AG09319 (cell line): ENCODE results near the gene KLHL29.

Source experiments
- DNase-seq: peaks from one replicate; pipeline ENCODE4 v3.0.0-alpha.2; 2010; ENCODE audit warnings: low read depth; ENCODE audit errors: extremely low read depth
- TF ChIP-seq, protein P1 (sequence below): IDR thresholded peaks from 2 replicates; pipeline ENCODE4 v1.5.1; 2011; ENCODE audit warnings: low read depth, mild to moderate bottlenecking, inconsistent platforms, low read length, moderate library complexity

Gene KLHL29

DNA sequence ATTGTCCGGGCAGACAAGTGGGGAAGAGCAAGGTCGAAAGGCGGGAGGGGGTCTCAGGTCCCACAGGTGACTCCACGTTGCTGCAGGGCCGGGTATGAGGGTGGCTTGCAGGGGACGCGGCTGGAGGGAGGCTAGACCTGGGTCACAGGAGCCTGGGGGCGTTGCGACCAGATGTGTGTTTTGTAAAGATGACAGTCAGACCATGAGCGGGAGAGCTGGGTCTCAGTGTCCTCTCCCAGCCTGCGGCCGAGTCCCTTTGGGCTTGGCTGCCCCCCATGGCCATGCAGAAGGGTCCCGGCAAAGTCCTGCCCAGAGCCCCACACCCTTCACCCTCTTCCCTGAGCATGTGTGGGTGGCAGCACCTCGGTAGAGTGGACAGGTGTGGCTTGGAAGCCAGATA lies 302.7 kb downstream of the KLHL29 start:
- TF ChIP-seq, protein P1, sequence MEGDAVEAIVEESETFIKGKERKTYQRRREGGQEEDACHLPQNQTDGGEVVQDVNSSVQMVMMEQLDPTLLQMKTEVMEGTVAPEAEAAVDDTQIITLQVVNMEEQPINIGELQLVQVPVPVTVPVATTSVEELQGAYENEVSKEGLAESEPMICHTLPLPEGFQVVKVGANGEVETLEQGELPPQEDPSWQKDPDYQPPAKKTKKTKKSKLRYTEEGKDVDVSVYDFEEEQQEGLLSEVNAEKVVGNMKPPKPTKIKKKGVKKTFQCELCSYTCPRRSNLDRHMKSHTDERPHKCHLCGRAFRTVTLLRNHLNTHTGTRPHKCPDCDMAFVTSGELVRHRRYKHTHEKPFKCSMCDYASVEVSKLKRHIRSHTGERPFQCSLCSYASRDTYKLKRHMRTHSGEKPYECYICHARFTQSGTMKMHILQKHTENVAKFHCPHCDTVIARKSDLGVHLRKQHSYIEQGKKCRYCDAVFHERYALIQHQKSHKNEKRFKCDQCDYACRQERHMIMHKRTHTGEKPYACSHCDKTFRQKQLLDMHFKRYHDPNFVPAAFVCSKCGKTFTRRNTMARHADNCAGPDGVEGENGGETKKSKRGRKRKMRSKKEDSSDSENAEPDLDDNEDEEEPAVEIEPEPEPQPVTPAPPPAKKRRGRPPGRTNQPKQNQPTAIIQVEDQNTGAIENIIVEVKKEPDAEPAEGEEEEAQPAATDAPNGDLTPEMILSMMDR = no peak
- DNase-seq = no peak

DNA sequence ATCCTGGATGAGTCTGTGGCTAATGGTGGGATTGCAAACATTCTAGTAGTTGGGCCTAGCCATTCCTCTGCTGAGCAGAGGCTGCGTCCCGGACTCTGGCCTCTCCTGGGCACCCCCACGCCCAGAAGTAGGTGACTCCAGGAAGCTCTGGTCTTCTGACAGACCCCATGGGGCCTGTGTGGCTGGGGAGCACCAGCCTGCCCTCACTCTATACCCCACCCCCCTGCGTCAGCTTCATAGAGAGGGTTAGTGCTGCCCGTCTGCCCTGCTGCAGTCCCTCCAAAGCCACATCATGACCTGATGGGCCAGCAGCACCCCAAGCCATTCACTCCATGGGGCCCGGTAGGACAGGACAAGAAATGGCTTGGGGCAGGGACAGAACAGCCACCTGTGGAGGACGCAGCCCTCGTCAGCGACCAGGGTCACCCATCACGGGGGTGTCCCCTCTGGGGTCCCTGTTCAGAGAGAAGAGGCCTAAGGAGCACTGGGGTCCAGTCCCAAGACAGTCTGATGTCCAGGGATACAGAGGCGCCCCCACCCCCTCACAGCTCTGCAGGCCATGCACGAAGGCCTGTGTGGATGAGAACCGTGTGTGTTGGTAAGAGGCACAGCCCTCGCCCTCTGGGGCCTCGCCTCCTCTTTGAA lies 303.6 kb downstream of the KLHL29 start:
- TF ChIP-seq, protein P1 = no peak
- DNase-seq = no peak

DNA sequence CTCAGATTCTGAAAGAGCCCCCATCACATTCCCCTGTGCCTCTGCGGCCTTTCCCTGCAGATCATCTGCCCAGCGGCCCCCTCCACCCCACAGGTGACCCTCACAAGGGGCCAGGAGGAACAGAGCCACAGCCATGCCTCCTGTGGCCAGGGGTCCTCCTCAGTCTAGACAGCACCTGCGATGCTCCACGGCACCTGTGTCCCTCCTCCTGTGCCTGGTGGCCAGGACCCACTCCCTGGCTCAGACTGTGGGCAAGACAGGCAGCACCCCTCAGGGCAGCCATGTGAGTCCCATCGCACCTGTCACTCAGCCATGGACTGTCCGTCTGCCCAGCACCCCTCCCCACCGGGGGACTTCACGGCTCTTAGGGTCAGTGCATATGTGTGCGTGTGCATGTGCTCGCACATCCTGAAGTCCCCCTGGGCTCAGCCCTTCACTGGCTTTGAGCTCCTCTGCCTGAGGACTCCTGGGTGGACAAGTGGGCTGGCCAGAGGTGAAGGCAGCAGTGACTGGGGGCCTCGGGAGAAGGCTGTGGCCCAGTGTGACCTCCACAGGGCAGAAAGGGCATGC lies 304.2 kb downstream of the KLHL29 start:
- TF ChIP-seq, protein P1 = no peak
- DNase-seq = no peak

DNA sequence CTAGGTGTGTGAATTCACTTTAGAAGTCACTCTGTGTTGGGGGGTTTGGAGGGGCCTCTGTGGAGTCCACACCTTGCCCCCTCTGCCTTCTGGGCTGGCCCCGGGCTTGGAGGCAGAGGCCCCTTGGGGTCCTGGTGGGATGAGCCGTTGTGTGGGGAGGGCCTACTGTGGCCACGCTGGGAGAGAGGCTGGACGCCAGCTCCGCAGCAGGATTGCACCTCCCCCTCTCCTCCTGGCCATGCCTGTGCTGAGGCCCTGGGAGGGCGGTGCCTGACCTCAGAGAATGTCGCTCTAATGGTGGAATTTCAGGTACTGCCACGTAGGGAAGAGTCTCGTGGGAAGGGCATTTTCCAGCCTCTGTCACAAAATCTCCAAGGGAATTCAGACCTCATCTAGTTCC lies 304.9 kb downstream of the KLHL29 start:
- TF ChIP-seq, protein P1 = no peak
- DNase-seq = no peak

DNA sequence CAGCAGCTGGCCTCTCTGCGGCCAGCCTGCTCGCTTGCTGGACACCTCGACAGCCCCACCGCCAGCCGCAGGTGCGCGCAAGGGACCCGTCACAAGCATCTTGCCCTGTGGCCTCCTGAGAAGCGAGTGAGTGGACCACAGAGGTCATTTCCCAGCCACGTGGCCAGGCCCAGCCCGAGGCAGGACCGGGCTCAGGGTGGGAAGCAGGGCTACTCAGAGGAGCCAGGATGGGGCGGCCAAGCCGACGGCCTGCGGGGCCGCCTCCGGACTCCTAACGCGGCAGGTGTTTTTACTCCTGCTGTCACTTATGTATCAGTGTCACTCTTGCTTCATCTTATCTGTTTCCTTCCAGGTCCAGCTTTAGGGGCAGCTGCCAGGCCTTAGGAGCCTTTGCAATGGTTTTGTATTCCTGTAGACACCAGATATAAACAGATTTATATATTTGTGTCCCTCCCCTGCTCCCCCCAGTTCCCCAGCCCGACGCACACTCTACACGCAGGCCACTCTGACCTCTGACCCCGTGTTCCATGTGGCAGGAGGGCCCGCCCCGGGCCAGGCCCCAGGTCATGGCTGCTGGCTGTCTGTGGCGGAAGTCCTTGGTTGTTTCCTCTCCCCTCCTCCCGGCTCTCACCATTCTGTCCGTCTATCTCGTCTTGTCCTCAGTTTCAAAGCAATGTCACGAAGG lies 305.6 kb downstream of the KLHL29 start:
- TF ChIP-seq, protein P1 = no peak
- no peak for DNase-seq

DNA sequence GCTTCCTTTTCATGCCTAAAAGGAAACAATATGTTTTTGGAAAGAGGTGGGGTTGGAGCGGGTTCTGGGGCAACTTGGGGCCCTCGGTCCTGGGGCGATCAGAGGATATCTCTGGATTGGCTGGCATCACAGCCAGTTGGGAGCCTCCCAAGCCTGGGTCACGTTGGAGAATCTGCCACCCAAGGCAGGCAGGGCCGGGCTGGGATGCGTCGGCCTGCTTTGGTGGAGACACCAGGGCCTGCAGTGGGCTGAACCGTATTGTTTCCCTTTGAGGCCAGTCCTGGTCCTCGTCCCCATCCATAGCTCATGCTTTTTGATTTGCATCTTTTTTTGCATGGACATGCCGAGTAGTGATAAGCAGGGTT lies 306.1 kb downstream of the KLHL29 start:
- no peak for DNase-seq
- TF ChIP-seq, protein P1 = no peak

DNA sequence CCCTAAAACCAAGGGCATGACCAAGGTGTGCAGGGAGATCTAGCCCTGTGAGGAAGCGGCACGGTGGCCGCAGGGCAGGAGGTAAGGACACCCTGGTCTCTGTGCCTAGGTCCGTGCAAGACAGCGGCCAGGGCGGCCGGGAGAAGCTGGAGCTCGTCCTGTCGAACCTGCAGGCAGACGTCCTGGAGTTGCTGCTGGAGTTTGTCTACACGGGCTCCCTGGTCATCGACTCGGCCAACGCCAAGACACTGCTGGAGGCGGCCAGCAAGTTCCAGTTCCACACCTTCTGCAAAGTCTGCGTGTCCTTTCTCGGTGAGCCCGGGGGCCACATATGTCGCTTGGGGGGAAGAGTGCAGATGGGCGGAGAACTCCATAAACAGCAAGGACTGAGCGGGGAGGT lies 306.6 kb downstream of the KLHL29 start:
- no peak for DNase-seq
- TF ChIP-seq, protein P1 = no peak
